Measurements from ENCODE around the gene PLA2G4C.

- TF ChIP-seq CTCF (IDR thresholded peaks at IDR 0.05) (no peak), POLR2AphosphoS5 (IDR thresholded peaks at IDR 0.05) (no peak)
These were observed 111.8 kb downstream of the PLA2G4C start for GRCh38 chr19:47998800-47999199.

All from stomach (tissue), 4 donors.